NCI-H69 (cell line): ENCODE results near the gene TBC1D23.
A peak's percentile ranks its signal among the peaks of the same experiment; 100 is the strongest.
"Not testable (repeated sequence)": the region's sequence is repeated elsewhere in the genome, so short reads cannot be mapped to it uniquely, and the experiment has no call there.

ENCODE experiments used
- DNase-seq: peaks from one replicate; lab custom pipeline; 2025; lab: John Stamatoyannopoulos, UW

TBC1D23 gene

GRCh38 chr3:100299016-100299415 lies 38.2 kb downstream of the TBC1D23 start:
- DNase-seq = no peak

- DNase-seq = no peak
Measured at GRCh38 chr3:100306695-100307094, 45.9 kb downstream of the TBC1D23 start.

- no peak for DNase-seq
Measured at GRCh38 chr3:100310355-100310965, 49.7 kb downstream of the TBC1D23 start.

GRCh38 chr3:100311011-100311410 lies 50.2 kb downstream of the TBC1D23 start:
- no peak for DNase-seq

GRCh38 chr3:100316641-100317069 lies 55.9 kb downstream of the TBC1D23 start:
- DNase-seq = peak; percentile 40

- no peak for DNase-seq
Measured at GRCh38 chr3:100317912-100318311, 57.1 kb downstream of the TBC1D23 start.

- DNase-seq = no peak
Measured at GRCh38 chr3:100319951-100320350, 59.2 kb downstream of the TBC1D23 start.

GRCh38 chr3:100324044-100324443 lies 63.3 kb downstream of the TBC1D23 start:
- DNase-seq = no peak

GRCh38 chr3:100325827-100326226 lies 65.0 kb downstream of the TBC1D23 start:
- DNase-seq = no peak

GRCh38 chr3:100327377-100327776 lies 66.6 kb downstream of the TBC1D23 start:
- not testable (repeated sequence) for DNase-seq

- peak; percentile 31 for DNase-seq
Measured at GRCh38 chr3:100329800-100330489, 69.2 kb downstream of the TBC1D23 start.

- DNase-seq = no peak
Measured at GRCh38 chr3:100330651-100331050, 69.9 kb downstream of the TBC1D23 start.

GRCh38 chr3:100331660-100332059 lies 70.9 kb downstream of the TBC1D23 start:
- no peak for DNase-seq

GRCh38 chr3:100333051-100333450 lies 72.3 kb downstream of the TBC1D23 start:
- no peak for DNase-seq

GRCh38 chr3:100333970-100334487 lies 73.2 kb downstream of the TBC1D23 start:
- no peak for DNase-seq

- peak; percentile 90 for DNase-seq
Measured at GRCh38 chr3:100334488-100335351, 73.9 kb downstream of the TBC1D23 start, which contains the start of gene NIT2. Gene NIT2 (plus strand): TSS chr3:100334757. CDS start chr3:100334792, 35 bp downstream.

GRCh38 chr3:100335434-100335833 lies 74.6 kb downstream of the TBC1D23 start:
- DNase-seq = peak; percentile 14

- DNase-seq = not testable (repeated sequence)
Measured at GRCh38 chr3:100336229-100336628, 75.4 kb downstream of the TBC1D23 start.

- DNase-seq = no peak
Measured at GRCh38 chr3:100338911-100339310, 78.1 kb downstream of the TBC1D23 start.

- no peak for DNase-seq
Measured at GRCh38 chr3:100339786-100340185, 79.0 kb downstream of the TBC1D23 start.

- no peak for DNase-seq
Measured at GRCh38 chr3:100340527-100340926, 79.7 kb downstream of the TBC1D23 start.

GRCh38 chr3:100348727-100349126 lies 87.9 kb downstream of the TBC1D23 start:
- no peak for DNase-seq
